Measurements from ENCODE around the gene GMNN.

GMNN gene

GRCh38 chr6:24829657-24830056 lies 54.9 kb downstream of the GMNN start:
- DNase-seq (ENCODE audit: low read depth): no peak
- TF ChIP-seq MAX (IDR thresholded peaks at IDR 0.05; ENCODE audit: low read depth, low read length) (no peak), POLR2A (IDR thresholded peaks at IDR 0.05; ENCODE audit: extremely low read depth, insufficient read length) (no peak), CTCF (IDR thresholded peaks at IDR 0.05; ENCODE audit: low read depth, low read length) (no peak), MYC (IDR thresholded peaks at IDR 0.05; ENCODE audit: low read depth, low read length) (no peak)
- no peak overlapping the region for H3K4me3 ChIP-seq (ENCODE audit: low read depth, low read length)

GRCh38 chr6:24831771-24832716 lies 57.3 kb downstream of the GMNN start:
- TF ChIP-seq POLR2A (IDR thresholded peaks at IDR 0.05; ENCODE audit: extremely low read depth, insufficient read length) (no peak), MYC (IDR thresholded peaks at IDR 0.05; ENCODE audit: low read depth, low read length) (no peak), MAX (IDR thresholded peaks at IDR 0.05; ENCODE audit: low read depth, low read length) (no peak), CTCF (IDR thresholded peaks at IDR 0.05; ENCODE audit: low read depth, low read length) (no peak)
- DNase-seq (ENCODE audit: low read depth): no peak
- no peak overlapping the region for H3K4me3 ChIP-seq (ENCODE audit: low read depth, low read length)

GRCh38 chr6:24832794-24833193 lies 58.1 kb downstream of the GMNN start:
- H3K4me3 ChIP-seq (ENCODE audit: low read depth, low read length): no peak overlapping the region
- no peak for DNase-seq (ENCODE audit: low read depth)

GRCh38 chr6:24833711-24834386 lies 59.1 kb downstream of the GMNN start:
- no peak for DNase-seq (ENCODE audit: low read depth)
- TF ChIP-seq MYC (IDR thresholded peaks at IDR 0.05; ENCODE audit: low read depth, low read length): no peak
- TF ChIP-seq POLR2A (IDR thresholded peaks at IDR 0.05; ENCODE audit: extremely low read depth, insufficient read length): no peak
- TF ChIP-seq CTCF (IDR thresholded peaks at IDR 0.05; ENCODE audit: low read depth, low read length): no peak
- no peak for TF ChIP-seq MAX (IDR thresholded peaks at IDR 0.05; ENCODE audit: low read depth, low read length)
- no peak overlapping the region for H3K4me3 ChIP-seq (ENCODE audit: low read depth, low read length)

More at GRCh38 chr6:24832794-24833193, 58.1 kb downstream of the GMNN start:
- TF ChIP-seq CTCF (IDR thresholded peaks at IDR 0.05; ENCODE audit: low read depth, low read length): no peak
- TF ChIP-seq MAX (IDR thresholded peaks at IDR 0.05; ENCODE audit: low read depth, low read length): no peak
- no peak for TF ChIP-seq POLR2A (IDR thresholded peaks at IDR 0.05; ENCODE audit: extremely low read depth, insufficient read length)
- no peak for TF ChIP-seq MYC (IDR thresholded peaks at IDR 0.05; ENCODE audit: low read depth, low read length)
